ENCODE results near the gene PRDM15.
"Not testable (repeated sequence)": the region's sequence is repeated elsewhere in the genome, so short reads cannot be mapped to it uniquely, and the experiment has no call there.

The PRDM15 gene

GRCh38 chr21:41805643-41806042 is 73.5 kb downstream of the PRDM15 start:
- DNase-seq (ENCODE audit: low read depth) = no peak

- DNase-seq (ENCODE audit: low read depth) = no peak
Measured at GRCh38 chr21:41805038-41805437, 74.1 kb downstream of the PRDM15 start.

- DNase-seq (ENCODE audit: low read depth) = no peak
Measured at GRCh38 chr21:41804381-41804780, 74.8 kb downstream of the PRDM15 start.

GRCh38 chr21:41803316-41803715 is 75.8 kb downstream of the PRDM15 start:
- DNase-seq (ENCODE audit: low read depth) = no peak

- DNase-seq (ENCODE audit: low read depth) = no peak
Measured at GRCh38 chr21:41802684-41803083, 76.5 kb downstream of the PRDM15 start.

GRCh38 chr21:41802198-41802584 is 77.0 kb downstream of the PRDM15 start:
- no peak for DNase-seq (ENCODE audit: low read depth)

- no peak for DNase-seq (ENCODE audit: low read depth)
Measured at GRCh38 chr21:41801321-41802197, 77.6 kb downstream of the PRDM15 start.

- DNase-seq (ENCODE audit: low read depth) = no peak
Measured at GRCh38 chr21:41800425-41801320, 78.5 kb downstream of the PRDM15 start.

GRCh38 chr21:41799763-41800162 is 79.4 kb downstream of the PRDM15 start:
- DNase-seq (ENCODE audit: low read depth) = no peak

- no peak for DNase-seq (ENCODE audit: low read depth)
Measured at GRCh38 chr21:41798326-41798725, 80.8 kb downstream of the PRDM15 start.

GRCh38 chr21:41796476-41797080 is 82.6 kb downstream of the PRDM15 start:
- no peak for DNase-seq (ENCODE audit: low read depth)

- no peak for DNase-seq (ENCODE audit: low read depth)
Measured at GRCh38 chr21:41795726-41796125, 83.4 kb downstream of the PRDM15 start.

GRCh38 chr21:41794600-41794999 is 84.5 kb downstream of the PRDM15 start:
- DNase-seq (ENCODE audit: low read depth) = no peak

- DNase-seq (ENCODE audit: low read depth) = no peak
Measured at GRCh38 chr21:41792711-41793110, 86.4 kb downstream of the PRDM15 start.

- DNase-seq (ENCODE audit: low read depth) = no peak
Measured at GRCh38 chr21:41786509-41786987, 92.6 kb downstream of the PRDM15 start.

- not testable (repeated sequence) for DNase-seq (ENCODE audit: low read depth)
Measured at GRCh38 chr21:41785262-41785661, 93.9 kb downstream of the PRDM15 start.

- no peak for DNase-seq (ENCODE audit: low read depth)
Measured at GRCh38 chr21:41784456-41785102, 94.6 kb downstream of the PRDM15 start.

- DNase-seq (ENCODE audit: low read depth) = no peak
Measured at GRCh38 chr21:41783476-41784180, 95.5 kb downstream of the PRDM15 start.

- no peak for DNase-seq (ENCODE audit: low read depth)
Measured at GRCh38 chr21:41781050-41781410, 98.1 kb downstream of the PRDM15 start.

- no peak for DNase-seq (ENCODE audit: low read depth)
Measured at GRCh38 chr21:41780337-41781049, 98.7 kb downstream of the PRDM15 start.

- DNase-seq (ENCODE audit: low read depth) = no peak
Measured at GRCh38 chr21:41779659-41780058, 99.5 kb downstream of the PRDM15 start.

Data from activated T-cell treated with anti-CD3 and anti-CD28 coated beads for 48 hours (primary cell).